Right kidney (tissue), 9 donors: ENCODE measurements around the gene MTG2.

Source experiments
- DNase-seq: peaks from one replicate; pipeline ENCODE4 v3.0.0-alpha.2; 2016
- long read RNA-seq, 8 donors: transcript quantifications; one replicate each; lab custom pipeline, GENCODE V29; 2026

The MTG2 gene
- long read RNA-seq, donor 1, transcript MTG2-210 (2 exons, 590 nt) = major isoform, 5 of 12 reads
- long read RNA-seq, donor 1, partial matches to known transcripts = 5 of 12 reads
- long read RNA-seq, donor 1, other reads (novel, unspliced or antisense) = 0 of 12 reads
- long read RNA-seq, donor 2, partial matches to known transcripts = 0 of 7 reads
- long read RNA-seq, donor 2, other reads (novel, unspliced or antisense) = 0 of 7 reads
- long read RNA-seq, donor 3, partial matches to known transcripts = 0 of 6 reads
- long read RNA-seq, donor 3, other reads (novel, unspliced or antisense) = 0 of 6 reads
- long read RNA-seq, donor 4, transcript MTG2-210 (2 exons, 590 nt) = major isoform, 5 of 8 reads
- long read RNA-seq, donor 4, partial matches to known transcripts = 0 of 8 reads
- long read RNA-seq, donor 4, other reads (novel, unspliced or antisense) = 0 of 8 reads
- long read RNA-seq, donor 5, transcript MTG2-210 (2 exons, 590 nt) = major isoform, 8 of 8 reads
- long read RNA-seq, donor 5, partial matches to known transcripts = 0 of 8 reads
- long read RNA-seq, donor 5, other reads (novel, unspliced or antisense) = 0 of 8 reads
- long read RNA-seq, donor 6, partial matches to known transcripts = 0 of 5 reads
- long read RNA-seq, donor 6, other reads (novel, unspliced or antisense) = 0 of 5 reads
- long read RNA-seq, donor 7, transcript MTG2-210 (2 exons, 590 nt) = major isoform, 10 of 12 reads
- long read RNA-seq, donor 7, partial matches to known transcripts = 0 of 12 reads
- long read RNA-seq, donor 7, other reads (novel, unspliced or antisense) = 0 of 12 reads
- long read RNA-seq, donor 8, partial matches to known transcripts = 0 of 6 reads
- long read RNA-seq, donor 8, other reads (novel, unspliced or antisense) = 0 of 6 reads

GRCh38 chr20:62182469-62183425 lies at the start of gene MTG2:
Gene MTG2, plus strand, starts transcription at chr20:62183028. Its CDS starts 10,393 bp downstream, at chr20:62193421.
- DNase-seq = peak; percentile 82

- no peak for DNase-seq
Observed at GRCh38 chr20:62133051-62133845, 49.6 kb upstream of the MTG2 start.

- DNase-seq = no peak
Observed at GRCh38 chr20:62133864-62134263, 49.0 kb upstream of the MTG2 start.

GRCh38 chr20:62134735-62135231 lies 48.0 kb upstream of the MTG2 start:
- DNase-seq = no peak

GRCh38 chr20:62135573-62136266 lies 47.1 kb upstream of the MTG2 start:
- no peak for DNase-seq

- no peak for DNase-seq
Observed at GRCh38 chr20:62136283-62137091, 46.3 kb upstream of the MTG2 start.

GRCh38 chr20:62137092-62137384 lies 45.8 kb upstream of the MTG2 start:
- DNase-seq = no peak

- DNase-seq = no peak
Observed at GRCh38 chr20:62137478-62138203, 45.2 kb upstream of the MTG2 start.

- DNase-seq = no peak
Observed at GRCh38 chr20:62138204-62138543, 44.7 kb upstream of the MTG2 start.

GRCh38 chr20:62138912-62139311 lies 43.9 kb upstream of the MTG2 start:
- no peak for DNase-seq

- no peak for DNase-seq
Observed at GRCh38 chr20:62139636-62140035, 43.2 kb upstream of the MTG2 start.

GRCh38 chr20:62141043-62141396 lies 41.8 kb upstream of the MTG2 start:
- DNase-seq = no peak

GRCh38 chr20:62141397-62142251 lies 41.2 kb upstream of the MTG2 start:
- DNase-seq = no peak

- peak; percentile 63 for DNase-seq
Observed at GRCh38 chr20:62142252-62143080, 40.4 kb upstream of the MTG2 start.

- peak; percentile 85 for DNase-seq
Observed at GRCh38 chr20:62143081-62143956, 39.5 kb upstream of the MTG2 start, which contains the start of the genes PSMA7 and SS18L1. Gene PSMA7, minus strand, starts transcription at chr20:62143394. Its CDS starts 91 bp downstream, at chr20:62143303. Gene SS18L1, plus strand, starts transcription at chr20:62143769. Its CDS starts 52 bp downstream, at chr20:62143821.
